ENCODE results near the gene DHRS12. TPM values are rescaled to one million over a fixed set of nuclear protein-coding genes. Genes with fewer than 3 reads are reported as not detected.

DHRS12 gene
- total RNA-seq, 2 experiments from 2014 or later: 10.0 to 14.8 TPM

- Histone ChIP-seq H3K27ac (ENCODE audit: low read depth in 1 of 2, low read length in 2 of 2) (no peak overlapping the region), H3K9me3 (ENCODE audit: control insufficient read depth in 1 of 2, insufficient read depth in 1 of 2, low read length in 2 of 2) (no peaks in the 10 kb centered on the region), H3K36me3 (ENCODE audit: insufficient read depth, low read length) (peaks cover 20% of the 10 kb centered on the region), H3K4me1 (ENCODE audit: insufficient read depth, low read length) (peaks cover 11% of the 10 kb centered on the region), H3K4me3 (ENCODE audit: low read length) (no peak overlapping the region), H3K27me3 (ENCODE audit: control insufficient read depth in 1 of 2, insufficient read depth in 2 of 2, low read length in 2 of 2) (no peaks in the 10 kb centered on the region)
- POLR2A ChIA-PET: no interaction called here
- Mint-ChIP-seq H3K9me3 (no peaks in the 10 kb centered on the region), H3K4me3 (no peak overlapping the region), H3K27me3 (no peaks in the 10 kb centered on the region), H3K27ac (no peak overlapping the region), H3K4me1 (ENCODE audit: low read depth) (peaks cover 4% of the 10 kb centered on the region), H3K36me3 (ENCODE audit: low read depth) (peaks cover 22% of the 10 kb centered on the region)
- intact Hi-C loops (cut with DNase I, micrococcal nuclease): no loop called here
- CTCF ChIA-PET: no interaction called here
- TF ChIP-seq, protein P1, sequence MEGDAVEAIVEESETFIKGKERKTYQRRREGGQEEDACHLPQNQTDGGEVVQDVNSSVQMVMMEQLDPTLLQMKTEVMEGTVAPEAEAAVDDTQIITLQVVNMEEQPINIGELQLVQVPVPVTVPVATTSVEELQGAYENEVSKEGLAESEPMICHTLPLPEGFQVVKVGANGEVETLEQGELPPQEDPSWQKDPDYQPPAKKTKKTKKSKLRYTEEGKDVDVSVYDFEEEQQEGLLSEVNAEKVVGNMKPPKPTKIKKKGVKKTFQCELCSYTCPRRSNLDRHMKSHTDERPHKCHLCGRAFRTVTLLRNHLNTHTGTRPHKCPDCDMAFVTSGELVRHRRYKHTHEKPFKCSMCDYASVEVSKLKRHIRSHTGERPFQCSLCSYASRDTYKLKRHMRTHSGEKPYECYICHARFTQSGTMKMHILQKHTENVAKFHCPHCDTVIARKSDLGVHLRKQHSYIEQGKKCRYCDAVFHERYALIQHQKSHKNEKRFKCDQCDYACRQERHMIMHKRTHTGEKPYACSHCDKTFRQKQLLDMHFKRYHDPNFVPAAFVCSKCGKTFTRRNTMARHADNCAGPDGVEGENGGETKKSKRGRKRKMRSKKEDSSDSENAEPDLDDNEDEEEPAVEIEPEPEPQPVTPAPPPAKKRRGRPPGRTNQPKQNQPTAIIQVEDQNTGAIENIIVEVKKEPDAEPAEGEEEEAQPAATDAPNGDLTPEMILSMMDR (IDR thresholded peaks at IDR 0.05): no peak
- ATAC-seq (ENCODE audit: poor library complexity) (no peak), DNase-seq (no peak)
Observed at GRCh38 chr13:51728275-51728673, 75.7 kb downstream of the DHRS12 start.

GRCh38 chr13:51727634-51728274 is 76.2 kb downstream of the DHRS12 start:
- Mint-ChIP-seq H3K9me3 (no peaks in the 10 kb centered on the region), H3K36me3 (ENCODE audit: low read depth) (peaks cover 20% of the 10 kb centered on the region), H3K27me3 (no peaks in the 10 kb centered on the region), H3K4me1 (ENCODE audit: low read depth) (peaks cover 4% of the 10 kb centered on the region), H3K4me3 (no peak overlapping the region), H3K27ac (no peak overlapping the region)
- H3K4me3 ChIP-seq (ENCODE audit: low read length): no peak overlapping the region
- no peak for ATAC-seq (ENCODE audit: poor library complexity)
- TF ChIP-seq, protein P1 (IDR thresholded peaks at IDR 0.05): no peak
- H3K27ac ChIP-seq (ENCODE audit: low read depth in 1 of 2, low read length in 2 of 2): no peak overlapping the region
- H3K36me3 ChIP-seq (ENCODE audit: insufficient read depth, low read length): peaks cover 20% of the 10 kb centered on the region
- H3K27me3 ChIP-seq (ENCODE audit: control insufficient read depth in 1 of 2, insufficient read depth in 2 of 2, low read length in 2 of 2): no peaks in the 10 kb centered on the region
- H3K9me3 ChIP-seq (ENCODE audit: control insufficient read depth in 1 of 2, insufficient read depth in 1 of 2, low read length in 2 of 2): no peaks in the 10 kb centered on the region
- no peak for DNase-seq
- ChIA-PET POLR2A (no interaction called here), CTCF (interaction anchor here (1.0 kb wide), 1 partner anchor 29 kb away, joined by 3 read pairs; no protein-coding TSS in a partner anchor)
- intact Hi-C loops (cut with DNase I, micrococcal nuclease): no loop called here
- H3K4me1 ChIP-seq (ENCODE audit: insufficient read depth, low read length): peaks cover 11% of the 10 kb centered on the region

DNA sequence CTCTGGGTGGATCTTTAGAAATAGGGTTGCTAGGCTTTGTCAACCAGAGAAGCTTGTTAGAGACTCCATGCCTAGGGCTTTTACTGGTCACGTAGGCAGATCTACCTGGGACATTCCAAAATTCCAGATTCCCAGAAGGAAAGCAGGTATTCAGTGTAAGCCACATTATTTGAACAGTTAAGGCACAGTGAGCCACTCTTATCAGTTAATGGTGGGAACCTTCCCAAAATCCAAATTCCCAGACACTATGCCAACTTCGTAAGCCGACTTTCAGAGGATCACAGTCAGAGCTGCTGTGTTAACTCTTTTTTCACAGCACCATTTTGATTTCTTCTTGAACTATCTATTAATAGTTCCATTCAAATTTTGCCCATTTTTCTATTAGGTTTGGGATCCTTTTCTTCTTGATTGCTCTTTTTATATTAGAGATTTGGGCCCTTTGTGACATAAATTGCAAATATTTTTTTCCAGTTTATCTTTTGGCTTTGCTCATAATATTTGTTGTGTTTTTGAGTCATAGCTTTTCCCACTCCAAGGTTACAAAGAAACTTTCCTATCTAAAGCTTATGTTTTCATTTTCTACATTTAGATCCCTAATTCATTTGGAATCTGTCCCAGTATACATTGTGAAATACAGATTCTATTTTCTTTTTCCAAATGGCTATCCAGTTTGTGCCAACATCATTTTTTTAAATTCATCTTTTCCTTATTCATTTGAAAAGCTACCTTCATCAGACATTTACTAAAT is 77.3 kb downstream of the DHRS12 start:
- no peaks in the 10 kb centered on the region for H3K9me3 Mint-ChIP-seq
- no peak for ATAC-seq (ENCODE audit: poor library complexity)
- peaks cover 20% of the 10 kb centered on the region for H3K36me3 ChIP-seq (ENCODE audit: insufficient read depth, low read length)
- ChIA-PET POLR2A (no interaction called here), CTCF (interaction anchor here (1.0 to 1.4 kb wide), 2 partner anchors 30 to 71 kb away, joined by 3 to 4 read pairs; no protein-coding TSS in a partner anchor)
- peaks cover 14% of the 10 kb centered on the region for H3K36me3 Mint-ChIP-seq (ENCODE audit: low read depth)
- no peak overlapping the region for H3K4me3 ChIP-seq (ENCODE audit: low read length)
- H3K4me1 Mint-ChIP-seq (ENCODE audit: low read depth): peaks cover 2% of the 10 kb centered on the region
- H3K27ac Mint-ChIP-seq: no peak overlapping the region
- H3K27me3 ChIP-seq (ENCODE audit: control insufficient read depth in 1 of 2, insufficient read depth in 2 of 2, low read length in 2 of 2): no peaks in the 10 kb centered on the region
- peaks cover 11% of the 10 kb centered on the region for H3K4me1 ChIP-seq (ENCODE audit: insufficient read depth, low read length)
- TF ChIP-seq, protein P1 (IDR thresholded peaks at IDR 0.05): no peak
- no peak for DNase-seq
- no peaks in the 10 kb centered on the region for H3K9me3 ChIP-seq (ENCODE audit: control insufficient read depth in 1 of 2, insufficient read depth in 1 of 2, low read length in 2 of 2)
- no peak overlapping the region for H3K4me3 Mint-ChIP-seq
- no peaks in the 10 kb centered on the region for H3K27me3 Mint-ChIP-seq
- no peak overlapping the region for H3K27ac ChIP-seq (ENCODE audit: low read depth in 1 of 2, low read length in 2 of 2)
- intact Hi-C loops (cut with DNase I, micrococcal nuclease): no loop called here
